ENCODE measurements around the gene TJP1.
"Not testable (repeated sequence)": the region's sequence is repeated elsewhere in the genome, so short reads cannot be mapped to it uniquely, and the experiment has no call there.

TJP1 gene

GRCh38 chr15:29696506-29696905, 125.8 kb downstream of the TJP1 start:
- 88 to 95% methylated on average over 7 of the region's 7 CpGs for WGBS, 2 experiments
- H3K27me3 ChIP-seq (ENCODE audit: control insufficient read depth, insufficient read depth, low read length, poor library complexity, severe bottlenecking); H3K9me3 ChIP-seq (ENCODE audit: control insufficient read depth, low read length); H3K4me3 ChIP-seq (ENCODE audit: insufficient read depth, low read depth, low read length); H3K36me3 ChIP-seq (ENCODE audit: control insufficient read depth, insufficient read depth, low read length); H3K4me1 ChIP-seq (ENCODE audit: control insufficient read depth, insufficient read depth, low read length); H3K27ac ChIP-seq (ENCODE audit: insufficient read depth, low read depth, low read length, poor library complexity, severe bottlenecking): not testable (repeated sequence)

GRCh38 chr15:29695489-29696167, 126.6 kb downstream of the TJP1 start:
- Histone ChIP-seq H3K36me3 (ENCODE audit: control insufficient read depth, insufficient read depth, low read length) (peaks cover 7% of the 10 kb centered on the region), H3K9me3 (ENCODE audit: control insufficient read depth, low read length) (no peaks in the 10 kb centered on the region)

GRCh38 chr15:29693225-29693624, 129.0 kb downstream of the TJP1 start:
- Histone ChIP-seq H3K36me3 (ENCODE audit: control insufficient read depth, insufficient read depth, low read length) (no peaks in the 10 kb centered on the region), H3K4me1 (ENCODE audit: control insufficient read depth, insufficient read depth, low read length) (no peaks in the 10 kb centered on the region), H3K27ac (ENCODE audit: insufficient read depth, low read depth, low read length, poor library complexity, severe bottlenecking) (no peak overlapping the region), H3K9me3 (ENCODE audit: control insufficient read depth, low read length) (no peaks in the 10 kb centered on the region), H3K27me3 (ENCODE audit: control insufficient read depth, insufficient read depth, low read length, poor library complexity, severe bottlenecking) (no peaks in the 10 kb centered on the region), H3K4me3 (ENCODE audit: insufficient read depth, low read depth, low read length) (no peak overlapping the region)
- 87 to 91% methylated on average over 6 of the region's 7 CpGs for WGBS, 2 experiments

More at GRCh38 chr15:29695489-29696167, 126.6 kb downstream of the TJP1 start:
- Histone ChIP-seq H3K27ac (ENCODE audit: insufficient read depth, low read depth, low read length, poor library complexity, severe bottlenecking) (no peak overlapping the region), H3K4me1 (ENCODE audit: control insufficient read depth, insufficient read depth, low read length) (no peaks in the 10 kb centered on the region), H3K4me3 (ENCODE audit: insufficient read depth, low read depth, low read length) (no peak overlapping the region), H3K27me3 (ENCODE audit: control insufficient read depth, insufficient read depth, low read length, poor library complexity, severe bottlenecking) (no peaks in the 10 kb centered on the region)
- 85 to 89% methylated on average over 6 to 7 of the region's 7 CpGs for WGBS, 2 experiments

GRCh38 chr15:29692527-29692926, 129.7 kb downstream of the TJP1 start:
- H3K9me3 ChIP-seq (ENCODE audit: control insufficient read depth, low read length): no peaks in the 10 kb centered on the region
- H3K4me3 ChIP-seq (ENCODE audit: insufficient read depth, low read depth, low read length): no peak overlapping the region
- H3K27ac ChIP-seq (ENCODE audit: insufficient read depth, low read depth, low read length, poor library complexity, severe bottlenecking): no peak overlapping the region
- 40% methylated on average over 2 of the region's 2 CpGs; no CpG with 5 or more reads in 1 of the 2 experiments for WGBS, 2 experiments
- no peaks in the 10 kb centered on the region for H3K36me3 ChIP-seq (ENCODE audit: control insufficient read depth, insufficient read depth, low read length)
- no peaks in the 10 kb centered on the region for H3K27me3 ChIP-seq (ENCODE audit: control insufficient read depth, insufficient read depth, low read length, poor library complexity, severe bottlenecking)
- H3K4me1 ChIP-seq (ENCODE audit: control insufficient read depth, insufficient read depth, low read length): no peaks in the 10 kb centered on the region

- H3K4me1 ChIP-seq (ENCODE audit: control insufficient read depth, insufficient read depth, low read length): no peaks in the 10 kb centered on the region
- H3K4me3 ChIP-seq (ENCODE audit: insufficient read depth, low read depth, low read length): no peak overlapping the region
- no peak overlapping the region for H3K27ac ChIP-seq (ENCODE audit: insufficient read depth, low read depth, low read length, poor library complexity, severe bottlenecking)
- H3K9me3 ChIP-seq (ENCODE audit: control insufficient read depth, low read length): no peaks in the 10 kb centered on the region
- 81 to 82% methylated on average over 7 of the region's 7 CpGs for WGBS, 2 experiments
- H3K36me3 ChIP-seq (ENCODE audit: control insufficient read depth, insufficient read depth, low read length): no peaks in the 10 kb centered on the region
- no peaks in the 10 kb centered on the region for H3K27me3 ChIP-seq (ENCODE audit: control insufficient read depth, insufficient read depth, low read length, poor library complexity, severe bottlenecking)
Observed at GRCh38 chr15:29690765-29691475, 131.3 kb downstream of the TJP1 start.

GRCh38 chr15:29689287-29689986, 132.8 kb downstream of the TJP1 start:
- Histone ChIP-seq H3K27ac (ENCODE audit: insufficient read depth, low read depth, low read length, poor library complexity, severe bottlenecking) (no peak overlapping the region), H3K9me3 (ENCODE audit: control insufficient read depth, low read length) (no peaks in the 10 kb centered on the region), H3K4me1 (ENCODE audit: control insufficient read depth, insufficient read depth, low read length) (no peaks in the 10 kb centered on the region), H3K4me3 (ENCODE audit: insufficient read depth, low read depth, low read length) (no peak overlapping the region), H3K36me3 (ENCODE audit: control insufficient read depth, insufficient read depth, low read length) (no peaks in the 10 kb centered on the region), H3K27me3 (ENCODE audit: control insufficient read depth, insufficient read depth, low read length, poor library complexity, severe bottlenecking) (no peaks in the 10 kb centered on the region)
- WGBS, 2 experiments: 93 to 95% methylated on average over 6 of the region's 6 CpGs

- no peaks in the 10 kb centered on the region for H3K36me3 ChIP-seq (ENCODE audit: control insufficient read depth, insufficient read depth, low read length)
- H3K9me3 ChIP-seq (ENCODE audit: control insufficient read depth, low read length): no peaks in the 10 kb centered on the region
- no peaks in the 10 kb centered on the region for H3K4me1 ChIP-seq (ENCODE audit: control insufficient read depth, insufficient read depth, low read length)
- 94 to 95% methylated on average over 26 of the region's 26 CpGs for WGBS, 2 experiments
- H3K27ac ChIP-seq (ENCODE audit: insufficient read depth, low read depth, low read length, poor library complexity, severe bottlenecking): no peak overlapping the region
- H3K27me3 ChIP-seq (ENCODE audit: control insufficient read depth, insufficient read depth, low read length, poor library complexity, severe bottlenecking): no peaks in the 10 kb centered on the region
- no peak overlapping the region for H3K4me3 ChIP-seq (ENCODE audit: insufficient read depth, low read depth, low read length)
Observed at GRCh38 chr15:29688506-29689286, 133.6 kb downstream of the TJP1 start.

GRCh38 chr15:29687939-29688505, 134.2 kb downstream of the TJP1 start:
- Histone ChIP-seq H3K27me3 (ENCODE audit: control insufficient read depth, insufficient read depth, low read length, poor library complexity, severe bottlenecking) (no peaks in the 10 kb centered on the region), H3K36me3 (ENCODE audit: control insufficient read depth, insufficient read depth, low read length) (no peaks in the 10 kb centered on the region), H3K27ac (ENCODE audit: insufficient read depth, low read depth, low read length, poor library complexity, severe bottlenecking) (no peak overlapping the region), H3K4me1 (ENCODE audit: control insufficient read depth, insufficient read depth, low read length) (no peaks in the 10 kb centered on the region), H3K9me3 (ENCODE audit: control insufficient read depth, low read length) (no peaks in the 10 kb centered on the region), H3K4me3 (ENCODE audit: insufficient read depth, low read depth, low read length) (no peak overlapping the region)
- 88 to 89% methylated on average over 24 of the region's 24 CpGs for WGBS, 2 experiments

GRCh38 chr15:29687204-29687815, 135.0 kb downstream of the TJP1 start:
- Histone ChIP-seq H3K27ac (ENCODE audit: insufficient read depth, low read depth, low read length, poor library complexity, severe bottlenecking) (no peak overlapping the region), H3K27me3 (ENCODE audit: control insufficient read depth, insufficient read depth, low read length, poor library complexity, severe bottlenecking) (no peaks in the 10 kb centered on the region), H3K9me3 (ENCODE audit: control insufficient read depth, low read length) (no peaks in the 10 kb centered on the region), H3K4me1 (ENCODE audit: control insufficient read depth, insufficient read depth, low read length) (no peaks in the 10 kb centered on the region), H3K36me3 (ENCODE audit: control insufficient read depth, insufficient read depth, low read length) (no peaks in the 10 kb centered on the region), H3K4me3 (ENCODE audit: insufficient read depth, low read depth, low read length) (no peak overlapping the region)
- WGBS, 2 experiments: 93 to 94% methylated on average over 15 of the region's 15 CpGs

Data from ectodermal cell (in vitro differentiated cells).